Naive B cell (primary cell): ENCODE measurements around the gene STEAP4. TPM values are rescaled to one million over a fixed set of nuclear protein-coding genes. Genes with fewer than 3 reads are reported as not detected.
A peak's percentile ranks its signal among the peaks of the same experiment; 100 is the strongest.
"Not testable (repeated sequence)": the region's sequence is repeated elsewhere in the genome, so short reads cannot be mapped to it uniquely, and the experiment has no call there.

Experiments
- ATAC-seq, 2 donors: fragments of 150-1000 bp; cut with Tn5 transposase; 2 replicates each; pipeline ENCODE4 v1.10.0; 2021; ENCODE audit warnings: low read depth in 2 of 2, mild to moderate bottlenecking in 2 of 2, moderate library complexity in 2 of 2
- DNase-seq: peaks from one replicate; pipeline ENCODE4 v3.0.0; 2022
- H3K27ac Mint-ChIP-seq, 6 donors: one replicate each; pipeline ENCODE4 v1.8.0; 2020 to 2022; ENCODE audit warnings: mild to moderate bottlenecking in 6 of 6, mixed read lengths in 6 of 6, moderate library complexity in 5 of 6, inconsistent platforms in 2 of 6
- H3K27me3 Mint-ChIP-seq, 3 donors: one replicate each; pipeline ENCODE4 v1.8.0; 2021 to 2022; ENCODE audit warnings: mixed read lengths in 3 of 3, mild to moderate bottlenecking in 1 of 3
- H3K36me3 Mint-ChIP-seq, 2 donors: one replicate each; pipeline ENCODE4 v1.8.0; 2020 to 2022; ENCODE audit warnings: mixed read lengths in 2 of 2, inconsistent platforms in 1 of 2, mild to moderate bottlenecking in 1 of 2
- H3K4me1 Mint-ChIP-seq, 3 donors: one replicate each; pipeline ENCODE4 v1.8.0; 2020 to 2022; ENCODE audit warnings: mixed read lengths in 3 of 3, inconsistent platforms in 1 of 3, mild to moderate bottlenecking in 1 of 3, moderate library complexity in 1 of 3
- H3K4me3 Mint-ChIP-seq, 8 donors: one replicate each; pipeline ENCODE4 v1.8.0; 2020 to 2022; ENCODE audit warnings: mild to moderate bottlenecking in 8 of 8, mixed read lengths in 8 of 8, moderate library complexity in 8 of 8, inconsistent platforms in 2 of 8
- H3K9me3 Mint-ChIP-seq, 7 donors: one replicate each; pipeline ENCODE4 v1.8.0; 2020 to 2022; ENCODE audit warnings: mixed read lengths in 7 of 7, mild to moderate bottlenecking in 5 of 7, inconsistent platforms in 2 of 7, moderate library complexity in 1 of 7
- polyA plus RNA-seq, 6 donors: library from polyadenylated mRNA; unstranded; fragments of 300-500 nt; fragmentation: Illumina TruSeq; gene quantifications; one replicate each; pipeline ENCODE4 v1.2.3, GENCODE V29; 2021; ENCODE audit warnings: low read depth in 6 of 6

Gene STEAP4
- polyA plus RNA-seq, 6 donors from 2014 or later = 0.13 to 0.21 (median 0.13) TPM; not detected in 3

DNA sequence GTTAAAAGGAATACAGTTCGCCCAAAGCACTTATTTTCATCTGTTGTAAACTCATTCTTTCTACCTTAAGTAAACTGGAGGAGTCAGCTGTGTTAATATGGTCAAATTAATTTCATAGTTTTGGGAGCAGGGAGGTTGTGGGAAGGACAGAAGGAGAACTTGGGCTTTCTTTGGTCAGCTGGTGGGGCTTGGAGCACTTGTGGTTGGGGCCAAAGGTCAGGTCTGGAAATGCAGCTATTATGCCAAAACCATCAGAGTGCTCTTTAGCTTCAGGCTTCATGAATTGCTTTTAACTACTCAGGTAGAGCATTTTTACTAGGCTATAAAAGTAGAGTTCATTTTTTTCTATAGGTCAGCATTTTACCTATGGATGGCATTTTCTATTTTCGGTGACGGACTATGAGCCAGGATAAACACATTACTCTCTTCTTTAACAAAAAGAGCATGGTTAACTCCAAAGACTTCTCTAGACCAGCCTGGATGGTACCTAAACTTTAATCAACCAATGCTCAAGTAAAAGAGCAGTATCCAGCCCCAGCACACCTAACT, 30.0 kb downstream of the STEAP4 start:
- H3K4me1 Mint-ChIP-seq = no peaks in the 10 kb centered on the region

DNA sequence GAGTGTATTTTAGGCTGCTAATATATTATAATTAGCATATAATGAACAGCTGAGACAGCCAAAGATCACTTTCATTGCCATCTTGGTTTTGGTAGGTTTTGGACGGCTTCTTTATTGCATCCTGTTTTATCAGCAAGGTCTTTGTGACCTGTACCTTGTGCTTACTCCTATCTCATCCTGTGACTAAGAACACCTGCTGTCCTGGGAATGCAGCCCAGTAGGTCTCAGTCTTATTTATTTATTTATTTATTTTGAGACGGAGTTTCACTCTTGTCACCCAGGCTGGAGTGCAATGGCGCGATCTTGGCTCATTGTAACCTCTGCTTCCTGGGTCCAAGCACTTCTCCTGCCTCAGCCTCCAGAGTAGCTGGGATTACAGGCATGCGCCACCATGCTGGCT, 31.8 kb downstream of the STEAP4 start:
- peaks cover 0 to 22% (median 0%) of the 10 kb centered on the region in 3 donors for H3K27me3 Mint-ChIP-seq
- not testable (repeated sequence) for DNase-seq, H3K27ac Mint-ChIP-seq, H3K4me1 Mint-ChIP-seq, H3K9me3 Mint-ChIP-seq, ATAC-seq, H3K4me3 Mint-ChIP-seq, H3K36me3 Mint-ChIP-seq

More for the DNA sequence above, 30.0 kb downstream of the STEAP4 start:
- no peak for ATAC-seq
- DNase-seq = no peak
- peaks cover 0 to 1% (median 0%) of the 10 kb centered on the region in 7 donors for H3K9me3 Mint-ChIP-seq
- H3K4me3 Mint-ChIP-seq = no peak overlapping the region
- H3K36me3 Mint-ChIP-seq = no peaks in the 10 kb centered on the region
- peaks cover 0 to 21% (median 0%) of the 10 kb centered on the region in 3 donors for H3K27me3 Mint-ChIP-seq
- no peak overlapping the region for H3K27ac Mint-ChIP-seq

DNA sequence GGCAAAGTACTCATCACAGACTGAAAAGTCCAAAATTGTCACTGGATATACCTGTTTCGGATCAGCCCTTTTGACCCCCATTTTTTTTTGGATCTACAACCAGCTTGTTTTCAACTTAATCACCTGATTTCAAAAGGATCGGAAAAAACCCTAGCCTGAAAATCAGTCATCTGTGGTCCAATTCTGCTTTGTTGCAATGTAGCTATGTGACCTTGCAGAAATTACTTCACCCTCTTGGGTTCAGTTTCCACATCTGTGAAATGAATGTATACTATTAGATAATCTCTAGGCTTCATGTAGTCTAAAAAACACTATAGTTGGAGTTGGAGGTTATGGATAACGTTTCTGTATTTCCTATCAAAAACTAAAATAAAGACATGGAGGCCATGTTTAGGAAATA, 37.1 kb downstream of the STEAP4 start:
- peaks cover 0 to 8% of the 10 kb centered on the region in 2 donors for H3K36me3 Mint-ChIP-seq
- DNase-seq = no peak

DNA sequence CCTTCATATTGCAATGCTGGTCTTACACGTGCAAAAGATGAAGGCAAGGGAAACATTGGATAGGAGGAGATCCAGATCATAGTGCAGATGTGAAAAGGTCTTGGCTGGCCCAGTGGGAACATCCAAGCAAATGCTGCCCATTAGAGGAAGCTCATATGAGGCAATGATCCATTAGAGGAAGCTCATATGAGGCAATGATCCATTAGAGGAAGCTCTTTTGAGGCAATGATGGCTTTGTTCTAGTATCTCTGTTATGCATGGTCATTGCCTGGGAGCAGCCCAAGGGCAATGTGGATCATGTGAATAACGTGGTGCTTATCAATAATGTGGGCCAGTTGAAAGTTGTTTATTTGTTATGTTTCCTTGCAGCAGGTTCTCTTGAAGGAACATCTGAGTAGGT, 37.8 kb downstream of the STEAP4 start:
- Mint-ChIP-seq H3K36me3 (peaks cover 0 to 8% of the 10 kb centered on the region in 2 donors), H3K27ac (no peak overlapping the region), H3K27me3 (peaks cover 0 to 19% (median 6%) of the 10 kb centered on the region in 3 donors), H3K4me1 (no peaks in the 10 kb centered on the region), H3K4me3 (no peak overlapping the region), H3K9me3 (peaks cover 0 to 5% (median 4%) of the 10 kb centered on the region in 7 donors)
- no peak for DNase-seq
- no peak for ATAC-seq

More for the DNA sequence above, 37.1 kb downstream of the STEAP4 start:
- H3K4me1 Mint-ChIP-seq = no peaks in the 10 kb centered on the region
- peaks cover 0 to 5% (median 4%) of the 10 kb centered on the region in 7 donors for H3K9me3 Mint-ChIP-seq
- no peak overlapping the region for H3K27ac Mint-ChIP-seq
- peaks cover 0 to 19% (median 6%) of the 10 kb centered on the region in 3 donors for H3K27me3 Mint-ChIP-seq
- ATAC-seq = no peak
- no peak overlapping the region for H3K4me3 Mint-ChIP-seq

DNA sequence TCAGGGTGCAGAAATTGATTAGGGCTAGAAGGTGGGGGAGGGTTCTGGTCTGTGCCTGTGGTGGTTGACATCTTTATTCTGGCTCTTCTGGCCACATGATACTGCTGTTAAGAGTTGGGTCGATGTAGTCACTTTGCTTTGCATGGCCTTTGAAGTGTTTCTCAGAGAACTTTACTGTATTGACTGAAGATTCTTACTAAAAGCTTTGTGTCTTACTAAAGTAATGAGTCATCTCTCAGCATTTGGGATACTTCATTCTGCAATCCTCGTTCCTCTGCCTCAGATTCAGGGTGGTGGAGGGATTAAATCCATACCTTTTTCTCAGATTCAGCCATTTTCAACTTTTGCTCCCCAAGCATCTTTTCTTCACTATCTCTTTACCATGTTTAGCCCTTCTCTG, 38.6 kb downstream of the STEAP4 start:
- Mint-ChIP-seq H3K9me3 (peaks cover 0 to 5% (median 4%) of the 10 kb centered on the region in 7 donors), H3K27ac (no peak overlapping the region), H3K4me1 (no peaks in the 10 kb centered on the region), H3K4me3 (no peak overlapping the region), H3K36me3 (peaks cover 0 to 8% of the 10 kb centered on the region in 2 donors), H3K27me3 (peaks cover 0 to 15% (median 6%) of the 10 kb centered on the region in 3 donors)
- no peak for ATAC-seq
- no peak for DNase-seq

DNA sequence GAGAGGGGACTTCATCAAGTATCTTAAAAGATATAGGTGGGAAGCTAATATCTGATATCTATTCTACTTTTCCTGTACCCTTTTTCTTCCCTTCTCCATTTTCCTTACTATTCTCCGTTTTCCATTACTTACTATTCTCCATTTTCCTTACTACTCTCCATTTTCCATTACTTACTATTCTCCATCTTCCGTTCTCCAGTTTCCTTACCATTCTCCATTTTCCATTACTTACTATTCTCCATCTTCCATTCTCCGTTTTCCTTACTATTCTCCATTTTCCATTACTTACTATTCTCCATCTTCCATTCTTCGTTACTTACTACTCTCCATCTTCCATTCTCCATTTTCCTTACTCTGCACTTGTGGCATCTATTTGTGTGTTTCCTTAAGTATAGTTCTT, 39.3 kb downstream of the STEAP4 start:
- no peaks in the 10 kb centered on the region for H3K4me1 Mint-ChIP-seq
- H3K4me3 Mint-ChIP-seq = no peak overlapping the region
- H3K36me3 Mint-ChIP-seq = peaks cover 0 to 8% of the 10 kb centered on the region in 2 donors
- H3K9me3 Mint-ChIP-seq = peaks cover 0 to 5% (median 4%) of the 10 kb centered on the region in 7 donors
- no peak for DNase-seq
- ATAC-seq = no peak
- H3K27ac Mint-ChIP-seq = no peak overlapping the region
- H3K27me3 Mint-ChIP-seq = peaks cover 0 to 14% (median 6%) of the 10 kb centered on the region in 3 donors

DNA sequence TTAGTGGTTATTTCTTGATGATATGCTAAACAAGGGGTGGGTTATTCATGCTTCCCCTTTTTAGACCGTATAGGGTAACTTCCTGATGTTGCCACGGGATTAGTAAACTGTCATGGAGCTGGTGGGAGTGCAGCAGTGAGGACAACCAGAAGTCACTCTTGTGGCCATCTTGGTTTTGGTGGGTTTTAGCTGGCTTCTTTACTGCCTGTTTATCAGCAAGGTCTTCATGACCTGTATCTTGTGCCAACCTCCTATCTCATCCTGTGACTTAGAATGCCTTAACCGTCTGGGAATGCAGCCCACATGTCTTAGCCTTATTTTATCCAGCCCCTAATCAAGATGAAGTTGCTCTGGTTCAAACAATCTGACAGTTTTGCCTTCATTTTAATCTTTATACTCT, 41.7 kb downstream of the STEAP4 start:
- H3K4me1 Mint-ChIP-seq, H3K36me3 Mint-ChIP-seq, H3K27me3 Mint-ChIP-seq, ATAC-seq, H3K9me3 Mint-ChIP-seq, DNase-seq, H3K27ac Mint-ChIP-seq, H3K4me3 Mint-ChIP-seq: not testable (repeated sequence)

DNA sequence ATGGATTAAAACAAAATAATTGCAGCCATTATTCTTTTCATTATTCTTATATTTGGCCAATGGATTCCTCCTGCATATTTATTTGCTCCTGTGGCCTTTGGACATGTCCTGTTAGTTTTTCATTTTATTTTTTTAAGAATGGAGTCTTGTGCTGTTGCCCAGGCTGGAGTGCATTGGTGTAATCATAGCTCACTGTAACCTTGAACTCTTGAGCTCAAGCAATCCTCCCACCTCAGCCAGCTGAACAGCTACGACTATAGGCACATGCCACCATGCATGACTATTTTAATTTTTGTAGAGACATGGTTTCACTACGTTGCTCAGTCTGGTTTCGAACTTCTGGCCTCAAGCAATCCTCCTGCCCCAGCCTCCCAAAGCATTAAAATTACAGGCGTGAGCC, 44.1 kb downstream of the STEAP4 start:
- ATAC-seq = no peak
- H3K4me1 Mint-ChIP-seq = no peaks in the 10 kb centered on the region
- peaks cover 11 to 18% (median 16%) of the 10 kb centered on the region in 3 donors for H3K27me3 Mint-ChIP-seq
- no peak for DNase-seq
- no peak overlapping the region for H3K4me3 Mint-ChIP-seq
- no peak overlapping the region for H3K27ac Mint-ChIP-seq
- H3K36me3 Mint-ChIP-seq = peaks cover 0 to 4% of the 10 kb centered on the region in 2 donors
- H3K9me3 Mint-ChIP-seq = peaks cover 0 to 6% (median 2%) of the 10 kb centered on the region in 7 donors

DNA sequence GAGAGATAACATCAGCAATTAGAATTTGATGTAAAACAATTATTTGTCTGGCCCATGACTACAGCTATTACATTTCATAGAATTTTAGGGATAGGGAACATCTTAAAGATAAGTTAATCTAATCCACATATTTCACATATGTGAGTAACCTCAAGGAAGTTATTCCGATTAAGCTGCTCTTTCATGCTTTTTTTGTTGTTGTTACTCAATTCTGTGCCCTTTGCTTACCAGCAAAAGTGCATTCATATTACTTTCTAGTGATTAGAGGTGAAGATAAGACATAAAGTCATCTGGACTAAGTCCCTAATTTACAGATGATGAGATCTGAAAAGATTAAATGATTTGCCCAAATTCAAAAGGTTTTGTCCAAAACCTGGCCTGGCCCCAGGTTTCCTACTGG, 46.0 kb downstream of the STEAP4 start:
- H3K27me3 Mint-ChIP-seq = peaks cover 14 to 23% (median 18%) of the 10 kb centered on the region in 3 donors

DNA sequence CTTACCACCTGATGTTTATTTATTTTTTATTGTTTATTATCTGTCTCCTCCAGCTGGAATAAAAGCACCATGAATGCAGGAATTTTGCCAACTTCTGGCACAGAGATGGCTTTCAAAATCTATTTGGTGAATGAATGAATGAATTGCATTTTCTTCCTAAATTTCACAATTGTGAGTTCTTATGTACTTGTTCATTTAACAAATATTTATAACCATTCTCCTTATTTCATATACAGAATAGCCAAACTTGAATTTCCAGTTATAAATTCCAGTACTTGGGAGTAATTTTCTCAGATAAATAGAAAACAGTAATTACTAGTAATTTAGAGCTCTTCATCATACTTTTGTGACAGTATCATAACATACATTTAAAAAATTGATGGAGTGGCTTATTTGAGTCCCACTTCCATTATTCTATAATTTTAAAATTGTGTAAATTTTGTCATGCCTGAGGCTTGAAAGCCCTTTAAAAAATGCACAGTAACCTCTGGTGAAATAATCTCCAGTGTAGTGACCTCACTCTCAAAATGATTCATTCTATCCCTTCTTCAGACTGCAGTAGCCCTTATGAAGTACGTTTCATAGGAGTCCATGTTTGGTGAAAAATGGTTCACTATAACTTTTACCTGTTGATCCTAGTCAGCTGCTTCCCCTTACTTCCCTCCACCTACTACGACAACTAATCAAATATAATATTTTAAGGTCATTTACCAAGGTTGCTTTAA, 46.9 kb downstream of the STEAP4 start:
- H3K27ac Mint-ChIP-seq = peak overlapping the region in 1 of 6 donors; percentile 16
- no peaks in the 10 kb centered on the region for H3K4me1 Mint-ChIP-seq
- DNase-seq (no peak), ATAC-seq (no peak)
- H3K4me3 Mint-ChIP-seq = no peak overlapping the region
- peaks cover 14 to 23% (median 18%) of the 10 kb centered on the region in 3 donors for H3K27me3 Mint-ChIP-seq
- peaks cover under 1 to 14% (median 3%) of the 10 kb centered on the region in 7 donors for H3K9me3 Mint-ChIP-seq
- H3K36me3 Mint-ChIP-seq = no peaks in the 10 kb centered on the region

More for the DNA sequence above, 46.0 kb downstream of the STEAP4 start:
- ATAC-seq (no peak), DNase-seq (no peak)
- Mint-ChIP-seq H3K36me3 (no peaks in the 10 kb centered on the region), H3K4me1 (no peaks in the 10 kb centered on the region), H3K27ac (no peak overlapping the region), H3K9me3 (peaks cover 0 to 5% (median 2%) of the 10 kb centered on the region in 7 donors), H3K4me3 (no peak overlapping the region)

DNA sequence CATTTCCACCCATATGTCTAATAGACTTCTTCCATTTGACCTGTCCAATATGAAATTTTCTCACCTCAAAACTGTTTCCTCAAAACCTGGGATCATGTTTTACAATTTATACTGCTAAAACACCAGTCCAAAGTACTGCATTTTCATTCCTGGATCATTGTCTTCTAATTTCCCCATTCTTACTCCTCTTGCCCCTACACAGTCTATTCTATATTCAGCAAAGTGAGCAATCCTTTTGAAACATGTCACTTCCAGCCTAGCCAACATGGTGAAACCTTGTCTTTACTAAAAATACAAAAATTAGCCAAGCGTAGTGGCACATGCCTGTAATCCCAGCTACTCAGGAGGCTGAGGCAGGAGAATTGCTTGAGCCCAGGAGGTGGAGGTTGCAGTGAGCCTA, 48.4 kb downstream of the STEAP4 start:
- H3K4me3 Mint-ChIP-seq, DNase-seq, H3K27ac Mint-ChIP-seq, H3K4me1 Mint-ChIP-seq, ATAC-seq: not testable (repeated sequence)
- peaks cover 10 to 30% (median 18%) of the 10 kb centered on the region in 7 donors for H3K9me3 Mint-ChIP-seq
- peaks cover 4 to 11% of the 10 kb centered on the region in 2 donors for H3K36me3 Mint-ChIP-seq
- H3K27me3 Mint-ChIP-seq = peaks cover 14 to 23% (median 14%) of the 10 kb centered on the region in 3 donors

DNA sequence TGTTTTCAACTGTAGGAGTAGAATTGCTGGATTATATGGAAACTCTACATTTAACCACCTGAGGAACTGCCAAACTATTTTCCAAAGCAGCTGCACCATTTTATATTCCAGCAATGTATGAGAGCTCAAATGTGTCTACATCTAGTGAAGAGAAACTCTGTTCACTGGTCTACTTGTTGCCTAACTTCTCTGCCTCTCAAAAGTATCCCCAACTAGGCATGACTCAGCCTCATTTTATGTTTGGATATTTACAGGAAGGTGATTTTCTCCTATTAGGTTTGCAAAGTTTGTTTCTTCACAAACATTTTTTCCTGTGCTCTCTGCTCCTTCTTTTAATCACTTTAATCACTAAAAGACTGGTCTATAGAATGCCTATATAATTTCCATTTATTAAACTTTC, 49.8 kb downstream of the STEAP4 start:
- H3K4me1 Mint-ChIP-seq = no peaks in the 10 kb centered on the region
- DNase-seq (no peak), ATAC-seq (no peak)
- H3K36me3 Mint-ChIP-seq = peaks cover 4 to 11% of the 10 kb centered on the region in 2 donors
- peaks cover 14 to 23% (median 14%) of the 10 kb centered on the region in 3 donors for H3K27me3 Mint-ChIP-seq
- no peak overlapping the region for H3K4me3 Mint-ChIP-seq
- H3K9me3 Mint-ChIP-seq = peaks cover 10 to 34% (median 20%) of the 10 kb centered on the region in 7 donors
- no peak overlapping the region for H3K27ac Mint-ChIP-seq

DNA sequence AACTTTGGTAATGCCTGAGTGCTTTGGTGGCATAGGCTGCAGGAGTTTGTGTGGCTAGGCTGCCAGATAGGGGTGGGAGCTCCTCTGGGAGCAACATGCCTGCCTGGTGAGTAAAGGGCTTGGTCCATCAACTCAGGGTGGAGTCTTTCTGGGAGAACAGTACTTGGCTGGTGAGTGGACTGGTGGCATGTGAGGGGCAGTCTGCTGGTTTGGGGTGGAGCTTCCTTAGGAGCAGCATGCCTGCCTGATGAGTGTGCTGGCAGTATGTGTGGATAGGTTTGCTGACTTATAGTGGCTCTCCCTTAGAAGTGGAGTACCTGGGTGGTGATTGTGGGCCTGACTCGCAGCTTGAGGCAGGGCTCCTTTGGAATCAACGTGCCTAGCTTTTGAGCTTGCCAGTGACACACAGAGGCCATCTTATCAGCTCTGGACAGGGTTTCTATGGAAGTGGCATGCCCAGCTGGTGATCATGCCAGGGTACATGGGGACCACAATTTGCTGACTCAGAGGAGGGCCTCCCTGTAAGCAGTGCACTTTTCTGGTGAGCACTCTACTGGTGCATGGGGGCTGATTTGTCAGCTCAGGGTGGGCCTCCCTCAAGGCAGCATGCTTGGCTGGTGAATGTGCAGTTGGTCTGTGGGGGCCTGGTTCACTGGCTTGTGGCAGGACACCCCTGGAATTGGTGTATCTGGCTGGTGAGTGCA, 51.8 kb downstream of the STEAP4 start:
- no peaks in the 10 kb centered on the region for H3K4me1 Mint-ChIP-seq
- peaks cover 14 to 42% (median 22%) of the 10 kb centered on the region in 7 donors for H3K9me3 Mint-ChIP-seq
- no peak overlapping the region for H3K4me3 Mint-ChIP-seq
- ATAC-seq (no peak), DNase-seq (no peak)
- H3K27me3 Mint-ChIP-seq = peaks cover 14 to 36% (median 27%) of the 10 kb centered on the region in 3 donors
- H3K27ac Mint-ChIP-seq = no peak overlapping the region
- H3K36me3 Mint-ChIP-seq = peaks cover 4 to 11% of the 10 kb centered on the region in 2 donors
